ENCODE data around the gene MSGN1. TPM values are rescaled to one million over a fixed set of nuclear protein-coding genes. Genes with fewer than 3 reads are reported as not detected.

MSGN1 gene
- total and polyA plus RNA-seq, 2 of the 4 experiments (the other 2 are of a cell fraction) = not detected

GRCh38 chr2:17768894-17769293, 47.4 kb upstream of the MSGN1 start:
- Histone ChIP-seq H4K20me1 (ENCODE audit: insufficient read depth, low read length) (no peaks in the 10 kb centered on the region), H3K14ac (replicated peaks; ENCODE audit: low read depth, low read length) (no peak overlapping the region), H3K27ac (ENCODE audit: insufficient read depth, low read length) (no peak overlapping the region), H3K23ac (ENCODE audit: low read depth, low read length) (no peak overlapping the region), H3K4ac (ENCODE audit: low read depth, low read length) (no peak overlapping the region), H3K4me3 (ENCODE audit: insufficient read depth, low read depth, low read length) (no peak overlapping the region), H3K18ac (ENCODE audit: low read depth, low read length) (no peak overlapping the region), H3K27me3 (ENCODE audit: control insufficient read depth, insufficient read depth, low read length) (no peaks in the 10 kb centered on the region), H2BK5ac (ENCODE audit: low read depth, low read length, poor library complexity, severe bottlenecking) (no peak overlapping the region), H3K9me1 (ENCODE audit: insufficient read depth, low read length) (no peaks in the 10 kb centered on the region; the same call in 1 of the 2 replicates), H2BK120ac (ENCODE audit: low read depth, low read length) (no peak overlapping the region), H3K9me3 (ENCODE audit: control insufficient read depth, insufficient read depth, low read length) (no peaks in the 10 kb centered on the region), H3K36me3 (ENCODE audit: control insufficient read depth, insufficient read depth, low read length) (peaks cover 4% of the 10 kb centered on the region; the same call in 1 of the 2 replicates), H3K56ac (ENCODE audit: extremely low read depth, insufficient read depth, low read length) (no peak overlapping the region), H2AK9ac (replicated peaks; ENCODE audit: low read depth, low read length, poor library complexity) (no peak overlapping the region), H3K79me1 (ENCODE audit: low read depth in 1 of 2, low read length in 2 of 2) (peaks cover 0 to 6% of the 10 kb centered on the region in 2 experiments; a peak in 2 of 4 replicates), H3K4me2 (ENCODE audit: low read depth, low read length) (no peak overlapping the region), H2AFZ (replicated peaks; ENCODE audit: low read length, poor library complexity) (no peak overlapping the region), H4K5ac (ENCODE audit: low read depth, low read length) (no peak overlapping the region), H4K91ac (ENCODE audit: insufficient read depth, low read depth, low read length) (no peak overlapping the region), H3K9ac (ENCODE audit: low read depth, low read length) (no peak overlapping the region), H4K8ac (ENCODE audit: low read depth in 2 of 2, low read length in 2 of 2) (no peak overlapping the region), H2AK5ac (ENCODE audit: low read depth, low read length) (no peak overlapping the region), H2BK15ac (ENCODE audit: low read depth, low read length) (no peak overlapping the region), H2BK20ac (ENCODE audit: low read depth, low read length) (no peak overlapping the region), H3K4me1 (ENCODE audit: control insufficient read depth, insufficient read depth, low read length) (no peaks in the 10 kb centered on the region)
- ChIA-PET POLR2A (ENCODE audit: unreplicated experiment) (no interaction called here), CTCF (no interaction called here)
- ATAC-seq (ENCODE audit: low read depth) (no peak), DNase-seq (no peak)
- in situ Hi-C loops (cut with MboI; ENCODE audit: low sequenced_read_pairs) (no loop called here), intact Hi-C loops (cut with micrococcal nuclease) (no loop called here), dilution Hi-C loops (cut with HindIII; ENCODE audit: low sequenced_read_pairs, unreplicated experiment) (no loop called here)
- TF ChIP-seq RAD21 (IDR thresholded peaks at IDR 0.05; ENCODE audit: low read length) (no peak), BHLHE40 (IDR thresholded peaks at IDR 0.05; ENCODE audit: low read depth, low read length) (no peak), CHD1 (IDR thresholded peaks at IDR 0.05; ENCODE audit: low read depth, low read length) (no peak), MAFK (IDR thresholded peaks at IDR 0.05; ENCODE audit: low read depth, low read length) (no peak), RCOR1 (IDR thresholded peaks at IDR 0.05; ENCODE audit: insufficient replicate concordance, low read length) (no peak), MXI1 (IDR thresholded peaks at IDR 0.05; ENCODE audit: borderline replicate concordance, low read depth, low read length) (no peak), USF2 (IDR thresholded peaks at IDR 0.05; ENCODE audit: low read depth, low read length) (no peak), MAZ (IDR thresholded peaks at IDR 0.05; ENCODE audit: borderline replicate concordance, low read depth, low read length) (no peak), RFX5 (IDR thresholded peaks at IDR 0.05; ENCODE audit: low read depth, low read length) (no peak), SMC3 (IDR thresholded peaks at IDR 0.05; ENCODE audit: low read depth, low read length) (no peak), NFE2L2 (IDR thresholded peaks at IDR 0.05; ENCODE audit: low read depth, low read length) (no peak), FOS (IDR thresholded peaks at IDR 0.05; ENCODE audit: low read depth, low read length) (no peak), CEBPB (IDR thresholded peaks at IDR 0.05; ENCODE audit: low read depth, low read length) (no peak), POLR2A (IDR thresholded peaks at IDR 0.05; ENCODE audit: low read depth, low read length) (no peak)
- TF ChIP-seq, protein P1, sequence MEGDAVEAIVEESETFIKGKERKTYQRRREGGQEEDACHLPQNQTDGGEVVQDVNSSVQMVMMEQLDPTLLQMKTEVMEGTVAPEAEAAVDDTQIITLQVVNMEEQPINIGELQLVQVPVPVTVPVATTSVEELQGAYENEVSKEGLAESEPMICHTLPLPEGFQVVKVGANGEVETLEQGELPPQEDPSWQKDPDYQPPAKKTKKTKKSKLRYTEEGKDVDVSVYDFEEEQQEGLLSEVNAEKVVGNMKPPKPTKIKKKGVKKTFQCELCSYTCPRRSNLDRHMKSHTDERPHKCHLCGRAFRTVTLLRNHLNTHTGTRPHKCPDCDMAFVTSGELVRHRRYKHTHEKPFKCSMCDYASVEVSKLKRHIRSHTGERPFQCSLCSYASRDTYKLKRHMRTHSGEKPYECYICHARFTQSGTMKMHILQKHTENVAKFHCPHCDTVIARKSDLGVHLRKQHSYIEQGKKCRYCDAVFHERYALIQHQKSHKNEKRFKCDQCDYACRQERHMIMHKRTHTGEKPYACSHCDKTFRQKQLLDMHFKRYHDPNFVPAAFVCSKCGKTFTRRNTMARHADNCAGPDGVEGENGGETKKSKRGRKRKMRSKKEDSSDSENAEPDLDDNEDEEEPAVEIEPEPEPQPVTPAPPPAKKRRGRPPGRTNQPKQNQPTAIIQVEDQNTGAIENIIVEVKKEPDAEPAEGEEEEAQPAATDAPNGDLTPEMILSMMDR (conservative IDR thresholded peaks at IDR 0.05; ENCODE audit: low read depth, low read length) = no peak
- TF ChIP-seq, protein P2, sequence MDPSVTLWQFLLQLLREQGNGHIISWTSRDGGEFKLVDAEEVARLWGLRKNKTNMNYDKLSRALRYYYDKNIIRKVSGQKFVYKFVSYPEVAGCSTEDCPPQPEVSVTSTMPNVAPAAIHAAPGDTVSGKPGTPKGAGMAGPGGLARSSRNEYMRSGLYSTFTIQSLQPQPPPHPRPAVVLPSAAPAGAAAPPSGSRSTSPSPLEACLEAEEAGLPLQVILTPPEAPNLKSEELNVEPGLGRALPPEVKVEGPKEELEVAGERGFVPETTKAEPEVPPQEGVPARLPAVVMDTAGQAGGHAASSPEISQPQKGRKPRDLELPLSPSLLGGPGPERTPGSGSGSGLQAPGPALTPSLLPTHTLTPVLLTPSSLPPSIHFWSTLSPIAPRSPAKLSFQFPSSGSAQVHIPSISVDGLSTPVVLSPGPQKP (IDR thresholded peaks at IDR 0.05; ENCODE audit: borderline replicate concordance, low read depth, low read length) = no peak
- no CpG with 5 or more reads among the region's 4 CpGs for WGBS, 2 experiments (ENCODE audit: extremely low coverage in 2 of 2, insufficient read length in 1 of 2)
- no TSS peak for BruUV-seq (replicated peaks)
